HepG2 (cell line): Measurements from ENCODE around the gene HOXB2.

ENCODE experiments used
- CTCF ChIP-seq: sonication (generic); formaldehyde crosslinking; IDR thresholded peaks from 2 replicates; pipeline ENCODE4 v1.5.0; 2020; ENCODE audit warnings: mild to moderate bottlenecking, missing genetic modification reagents, moderate library complexity
- EP300 ChIP-seq, 3 experiments: sonication (generic) in 1 of 3; formaldehyde crosslinking in 1 of 3; IDR thresholded peaks; 2 replicates each; pipeline versions ENCODE4 v1.5.1 to v1.6.1; 2011 to 2020; ENCODE audit warnings: low read depth in 2 of 3, low read length in 2 of 3, borderline replicate concordance in 1 of 3, improper control_type of control experiment in 1 of 3, mild to moderate bottlenecking in 1 of 3, missing genetic modification reagents in 1 of 3, moderate library complexity in 1 of 3
- FOXK1 ChIP-seq: sonication (generic); formaldehyde crosslinking; IDR thresholded peaks from 2 replicates; pipeline ENCODE4 v1.4.0; 2020; ENCODE audit warnings: low read depth, missing genetic modification reagents, borderline replicate concordance
- NR2F1 ChIP-seq, 2 experiments: fragments of 450-650 bp in 1 of 2; formaldehyde crosslinking in 1 of 2; IDR thresholded peaks; 2 replicates each; pipeline versions ENCODE4 v1.5.0 to v1.6.1; 2016 to 2020; ENCODE audit warnings: mild to moderate bottlenecking in 1 of 2, missing compliant biosample characterization in 1 of 2, missing genetic modification reagents in 1 of 2, moderate library complexity in 1 of 2
- PBX2 ChIP-seq: IDR thresholded peaks from 2 replicates; pipeline ENCODE4 v1.6.1; 2016; ENCODE audit warnings: control low read depth
- PTBP1 ChIP-seq: fragments of 200-400 bp; formaldehyde crosslinking; IDR thresholded peaks from 2 replicates; pipeline ENCODE4 v1.6.1; 2018; ENCODE audit warnings: low read length, low read depth; ENCODE audit not compliant: poor library complexity, severe bottlenecking
- RBAK ChIP-seq: sonication (generic); formaldehyde crosslinking; IDR thresholded peaks from 2 replicates; pipeline ENCODE4 v1.5.1; 2020; ENCODE audit warnings: mild to moderate bottlenecking, missing genetic modification reagents
- ZBTB21 ChIP-seq: sonication (generic); formaldehyde crosslinking; IDR thresholded peaks from 2 replicates; pipeline ENCODE4 v1.4.0; 2020; ENCODE audit warnings: missing genetic modification reagents
- ZNF232 ChIP-seq: sonication (generic); formaldehyde crosslinking; IDR thresholded peaks from 2 replicates; pipeline ENCODE4 v1.4.0; 2020; ENCODE audit warnings: missing genetic modification reagents, borderline replicate concordance

GRCh38 chr17:48503747-48504146 is 41.2 kb downstream of the HOXB2 start:
- no peak for TF ChIP-seq PBX2 (CRISPR knock-in tag)
- TF ChIP-seq FOXK1 (CRISPR knock-in tag) = no peak
- TF ChIP-seq RBAK (CRISPR knock-in tag) = no peak
- no peak for TF ChIP-seq PTBP1
- no peak for TF ChIP-seq EP300 (IDR thresholded peaks at IDR 0.05; ENCODE audit: low read depth in 2 of 2, low read length in 2 of 2)
- no peak for TF ChIP-seq EP300 (CRISPR knock-in tag; IDR thresholded peaks at IDR 0.05; ENCODE audit: borderline replicate concordance)
- TF ChIP-seq ZNF232 (CRISPR knock-in tag) = no peak
- TF ChIP-seq CTCF (CRISPR knock-in tag) = no peak
- no peak for TF ChIP-seq NR2F1 (CRISPR knock-in tag; IDR thresholded peaks at IDR 0.05)
- TF ChIP-seq ZBTB21 (CRISPR knock-in tag) = no peak
